H9 (cell line): ENCODE data around the gene TMPRSS9. TPM values are rescaled to one million over a fixed set of nuclear protein-coding genes. Genes with fewer than 3 reads are reported as not detected.

Experiments used
- DNase-seq: peaks from one replicate; pipeline ENCODE4 v3.0.0-alpha.2; 2017
- H2AFZ ChIP-seq: one replicate; pipeline ENCODE4 v1.6.1; 2013; ENCODE audit warnings: mild to moderate bottlenecking, low read length, control low read depth, moderate library complexity
- H2AK5ac ChIP-seq: 2 replicates; pipeline ENCODE4 v1.6.1; 2013; ENCODE audit warnings: low read length, control low read depth, mixed read lengths; ENCODE audit not compliant: insufficient read length
- H2BK120ac ChIP-seq: one replicate; pipeline ENCODE4 v1.6.1; 2013; ENCODE audit warnings: low read depth, mild to moderate bottlenecking, low read length, control low read depth, inconsistent platforms; ENCODE audit not compliant: poor library complexity, severe bottlenecking
- H2BK12ac ChIP-seq: 2 replicates; pipeline ENCODE4 v1.6.1; 2013; ENCODE audit warnings: low read length, control low read depth, mixed read lengths, low read depth; ENCODE audit not compliant: insufficient read length
- H2BK15ac ChIP-seq: 2 replicates; pipeline ENCODE4 v1.6.1; 2013; ENCODE audit warnings: low read depth, low read length, control low read depth
- H2BK20ac ChIP-seq: one replicate; pipeline ENCODE4 v1.6.1; 2013; ENCODE audit warnings: low read depth, mild to moderate bottlenecking, low read length, control low read depth, inconsistent platforms; ENCODE audit not compliant: poor library complexity, severe bottlenecking
- H2BK5ac ChIP-seq: 2 replicates; pipeline ENCODE4 v1.6.1; 2013; ENCODE audit warnings: low read length, control low read depth, mixed read lengths; ENCODE audit not compliant: insufficient read length
- H3K14ac ChIP-seq: 2 replicates; pipeline ENCODE4 v1.6.1; 2013; ENCODE audit warnings: low read length, control low read depth; ENCODE audit not compliant: insufficient read depth
- H3K18ac ChIP-seq: 2 replicates; pipeline ENCODE4 v1.6.1; 2013; ENCODE audit warnings: low read depth, mild to moderate bottlenecking, mixed read lengths, low read length, control low read depth; ENCODE audit not compliant: insufficient read length
- H3K23ac ChIP-seq: 2 replicates; pipeline ENCODE4 v1.6.1; 2013; ENCODE audit warnings: low read length, control low read depth, mixed read lengths, low read depth; ENCODE audit not compliant: insufficient read length
- H3K23me2 ChIP-seq: 2 replicates; pipeline ENCODE4 v1.6.1; 2013; ENCODE audit warnings: low read depth, mild to moderate bottlenecking, mixed read lengths, low read length, control low read depth; ENCODE audit not compliant: insufficient read length, poor library complexity, severe bottlenecking
- H3K27ac ChIP-seq: 2 replicates; pipeline ENCODE4 v1.5.1; 2013; ENCODE audit warnings: low read length, control low read depth, mixed read lengths, low read depth; ENCODE audit not compliant: insufficient read length
- H3K27me3 ChIP-seq: 2 replicates; pipeline ENCODE4 v1.6.1; 2013; ENCODE audit warnings: low read length, control low read depth, inconsistent platforms; ENCODE audit not compliant: insufficient read depth
- H3K4ac ChIP-seq: 2 replicates; pipeline ENCODE4 v1.6.1; 2013; ENCODE audit warnings: low read depth, mild to moderate bottlenecking, control low read depth, inconsistent platforms, low read length, moderate library complexity
- H3K4me1 ChIP-seq: 2 replicates; pipeline ENCODE4 v1.6.1; 2013; ENCODE audit warnings: low read length, control low read depth, inconsistent platforms; ENCODE audit not compliant: insufficient read depth
- H3K4me2 ChIP-seq: 2 replicates; pipeline ENCODE4 v1.6.1; 2013; ENCODE audit warnings: low read length, control low read depth, mixed read lengths; ENCODE audit not compliant: insufficient read length, insufficient read depth
- H3K56ac ChIP-seq: 2 replicates; pipeline ENCODE4 v1.6.1; 2013; ENCODE audit warnings: low read depth, mild to moderate bottlenecking, mixed read lengths, low read length, control low read depth; ENCODE audit not compliant: insufficient read length
- H3K79me1 ChIP-seq: 2 replicates; pipeline ENCODE4 v1.6.1; 2013; ENCODE audit warnings: low read depth, mild to moderate bottlenecking, moderate library complexity, low read length, control low read depth, inconsistent platforms; ENCODE audit not compliant: insufficient read depth, poor library complexity, severe bottlenecking
- H3K79me2 ChIP-seq: 2 replicates; pipeline ENCODE4 v1.6.1; 2013; ENCODE audit warnings: low read length, control low read depth, inconsistent platforms; ENCODE audit not compliant: insufficient read depth
- H3K9ac ChIP-seq: 2 replicates; pipeline ENCODE4 v1.6.1; 2013; ENCODE audit warnings: low read length, control low read depth, mixed read lengths; ENCODE audit not compliant: insufficient read length; ENCODE audit errors: extremely low read depth
- H3K9me3 ChIP-seq: one replicate; pipeline ENCODE4 v1.6.1; 2013; ENCODE audit warnings: low read depth, low read length, inconsistent platforms; ENCODE audit not compliant: control insufficient read depth
- H3T11ph ChIP-seq: one replicate; pipeline ENCODE4 v1.6.1; 2013; ENCODE audit warnings: mild to moderate bottlenecking, low read length, control low read depth, inconsistent platforms
- H4K20me1 ChIP-seq: one replicate; pipeline ENCODE4 v1.6.1; 2013; ENCODE audit not compliant: control insufficient read depth, insufficient read length, insufficient read depth
- H4K5ac ChIP-seq: 2 replicates; pipeline ENCODE4 v1.6.1; 2013; ENCODE audit warnings: low read depth, mild to moderate bottlenecking, mixed read lengths, low read length, control low read depth; ENCODE audit not compliant: insufficient read length
- H4K8ac ChIP-seq: replicated peaks from 2 replicates; pipeline ENCODE4 v1.6.1; 2013; ENCODE audit warnings: low read length, control low read depth, mixed read lengths, low read depth; ENCODE audit not compliant: insufficient read length
- H4K91ac ChIP-seq: 2 replicates; pipeline ENCODE4 v1.6.1; 2013; ENCODE audit warnings: low read depth, mild to moderate bottlenecking, moderate library complexity, mixed read lengths, low read length, control low read depth; ENCODE audit not compliant: insufficient read length
- H3K27ac Mint-ChIP-seq, 3 experiments: 2 replicates in 2 of 3; 3 replicates in 1 of 3; pipeline ENCODE4 v1.8.0; 2020 to 2021; ENCODE audit warnings: mixed read lengths in 3 of 3, mild to moderate bottlenecking in 1 of 3, moderate library complexity in 1 of 3
- H3K27me3 Mint-ChIP-seq: 2 replicates; pipeline ENCODE4 v1.8.0; 2021; ENCODE audit warnings: low read depth, mild to moderate bottlenecking, moderate library complexity, mixed read lengths
- H3K36me3 Mint-ChIP-seq, 3 experiments: 2 replicates in 2 of 3; 3 replicates in 1 of 3; pipeline ENCODE4 v1.8.0; 2020 to 2021; ENCODE audit warnings: low read depth in 3 of 3, mixed read lengths in 3 of 3; ENCODE audit not compliant: insufficient read depth in 1 of 3
- H3K4me1 Mint-ChIP-seq, 2 experiments: 2 replicates each; pipeline ENCODE4 v1.8.0; 2020; ENCODE audit warnings: mixed read lengths in 2 of 2
- H3K4me3 Mint-ChIP-seq, 2 experiments: 2 replicates in 1 of 2; 3 replicates in 1 of 2; pipeline ENCODE4 v1.8.0; 2020 to 2021; ENCODE audit warnings: mild to moderate bottlenecking in 2 of 2, mixed read lengths in 2 of 2, moderate library complexity in 1 of 2
- H3K9me3 Mint-ChIP-seq, 2 experiments: 2 replicates in 1 of 2; 3 replicates in 1 of 2; pipeline ENCODE4 v1.8.0; 2020; ENCODE audit warnings: mild to moderate bottlenecking in 2 of 2, mixed read lengths in 2 of 2, moderate library complexity in 1 of 2
- CTCF ChIP-seq: fragments of 200-600 bp; sonication (generic); conservative IDR thresholded peaks from 3 replicates; pipeline ENCODE4 v1.8.0; 2021; ENCODE audit warnings: antibody characterized with exemption, mild to moderate bottlenecking
- WGBS: extraction: QIAGEN DNeasy Blood & Tissue Kit; methylation state at CpG from one replicate; pipeline ENCODE4 v1.1.7; 2013; ENCODE audit warnings: missing lambda C conversion rate, low lambda C conversion rate, mixed read lengths; ENCODE audit not compliant: insufficient read length; ENCODE audit errors: extremely low coverage; 5-methylcytosine and 5-hydroxymethylcytosine counted together
- total RNA-seq: library from RNA; stranded (reverse); gene quantifications from 2 replicates; pipeline ENCODE4 v1.2.1, GENCODE V29; 2021

TMPRSS9 gene
- total RNA-seq, 1 experiment from 2014 or later: 0.24 TPM

GRCh38 chr19:2434267-2434666 is 74.2 kb downstream of the TMPRSS9 start:
- no peak overlapping the region for H3K4me3 Mint-ChIP-seq
- Histone ChIP-seq H3K56ac (no peak overlapping the region), H3K4me1 (no peaks in the 10 kb centered on the region), H3K9me3 (no peaks in the 10 kb centered on the region), H3K14ac (no peak overlapping the region), H4K5ac (no peak overlapping the region), H3K18ac (no peak overlapping the region), H2BK20ac (no peak overlapping the region), H3K79me2 (no peaks in the 10 kb centered on the region), H3K4ac (no peak overlapping the region), H4K91ac (no peak overlapping the region), H2BK120ac (no peak overlapping the region), H3K4me2 (no peak overlapping the region), H2BK12ac (no peak overlapping the region), H3K27ac (no peak overlapping the region), H2AK5ac (no peak overlapping the region), H3K23ac (no peak overlapping the region), H4K8ac (no peak overlapping the region), H3K9ac (no peak overlapping the region), H2AFZ (no peak overlapping the region), H2BK5ac (no peak overlapping the region), H3K27me3 (no peaks in the 10 kb centered on the region), H3K79me1 (no peaks in the 10 kb centered on the region), H3T11ph (no peak overlapping the region), H3K23me2 (no peaks in the 10 kb centered on the region), H2BK15ac (no peak overlapping the region), H4K20me1 (no peaks in the 10 kb centered on the region)
- WGBS: no CpG with 5 or more reads among the region's 22 CpGs
- no peak for DNase-seq
- peaks cover 19 to 58% (median 55%) of the 10 kb centered on the region in 3 experiments; a peak in 6 of 7 replicates for H3K36me3 Mint-ChIP-seq
- no peak for TF ChIP-seq CTCF
- no peaks in the 10 kb centered on the region for H3K9me3 Mint-ChIP-seq
- peaks cover 2 to 5% of the 10 kb centered on the region in 2 experiments; a peak in 2 of 4 replicates for H3K4me1 Mint-ChIP-seq
- peaks cover 1% of the 10 kb centered on the region; the same call in 1 of the 2 replicates for H3K27me3 Mint-ChIP-seq
- H3K27ac Mint-ChIP-seq: no peak overlapping the region
